Liver (tissue), 9 donors: ENCODE data around the gene JTB. TPM values are rescaled to one million over a fixed set of nuclear protein-coding genes. Genes with fewer than 3 reads are reported as not detected.

ENCODE experiments used
- DNase-seq: peaks from one replicate; pipeline ENCODE4 v3.0.0-alpha.2; 2017; ENCODE audit warnings: low spot score
- H3K27ac ChIP-seq, 2 donors: one replicate each; pipeline ENCODE4 v1.7.0; 2013; ENCODE audit warnings: inconsistent platforms in 2 of 2, low read length in 2 of 2, control low read depth in 1 of 2, low read depth in 1 of 2, mild to moderate bottlenecking in 1 of 2
- H3K27me3 ChIP-seq, 4 donors: one replicate each; pipeline versions ENCODE4 v1.6.1 to v1.7.0; 2013; ENCODE audit warnings: low read length in 3 of 4, inconsistent platforms in 1 of 4, mild to moderate bottlenecking in 1 of 4, moderate library complexity in 1 of 4; ENCODE audit not compliant: control insufficient read depth in 4 of 4, insufficient read depth in 4 of 4
- H3K36me3 ChIP-seq, 4 donors: one replicate each; pipeline versions ENCODE4 v1.6.1 to v1.7.0; 2013; ENCODE audit warnings: low read length in 3 of 4, mild to moderate bottlenecking in 3 of 4, low read depth in 1 of 4, moderate library complexity in 1 of 4; ENCODE audit not compliant: control insufficient read depth in 4 of 4, insufficient read depth in 3 of 4
- H3K4me1 ChIP-seq, 4 donors: one replicate each; pipeline versions ENCODE4 v1.6.1 to v1.7.0; 2013; ENCODE audit warnings: low read length in 3 of 4, mild to moderate bottlenecking in 3 of 4, moderate library complexity in 1 of 4; ENCODE audit not compliant: control insufficient read depth in 4 of 4, insufficient read depth in 4 of 4
- H3K4me3 ChIP-seq, 3 donors: one replicate each; pipeline versions ENCODE4 v1.6.1 to v1.7.0; 2013; ENCODE audit warnings: low read length in 3 of 3, control low read depth in 1 of 3, low read depth in 1 of 3, mild to moderate bottlenecking in 1 of 3
- H3K9ac ChIP-seq, 2 donors: one replicate each; pipeline ENCODE4 v1.7.0; 2013; ENCODE audit warnings: low read length in 2 of 2, mild to moderate bottlenecking in 2 of 2, moderate library complexity in 2 of 2, control low read depth in 1 of 2, low read depth in 1 of 2
- H3K9me3 ChIP-seq, 4 donors: one replicate each; pipeline versions ENCODE4 v1.6.1 to v1.7.0; 2013; ENCODE audit warnings: low read length in 3 of 4; ENCODE audit not compliant: control insufficient read depth in 4 of 4
- EGR1 ChIP-seq, 2 donors: IDR thresholded peaks; 2 replicates each; pipeline ENCODE4 v1.6.1; 2016 to 2018; ENCODE audit warnings: antibody characterized with exemption in 2 of 2, low read depth in 2 of 2
- FOXA1 ChIP-seq: IDR thresholded peaks from 2 replicates; pipeline ENCODE4 v1.6.1; 2016; ENCODE audit warnings: antibody characterized with exemption
- FOXA2 ChIP-seq: IDR thresholded peaks from 2 replicates; pipeline ENCODE4 v1.6.1; 2016; ENCODE audit warnings: antibody characterized with exemption
- GABPA ChIP-seq, 2 donors: IDR thresholded peaks in 1 of 2; conservative IDR thresholded peaks in 1 of 2; 2 replicates each; pipeline ENCODE4 v1.6.1; 2016; ENCODE audit warnings: antibody characterized with exemption in 2 of 2, mild to moderate bottlenecking in 1 of 2, moderate library complexity in 1 of 2
- HNF4A ChIP-seq, 2 donors: conservative IDR thresholded peaks; 2 replicates each; pipeline ENCODE4 v1.6.1; 2016; ENCODE audit warnings: antibody characterized with exemption in 2 of 2, mild to moderate bottlenecking in 2 of 2
- HNF4G ChIP-seq: IDR thresholded peaks from 2 replicates; pipeline ENCODE4 v1.6.1; 2016; ENCODE audit warnings: antibody characterized with exemption
- JUND ChIP-seq, 2 donors: IDR thresholded peaks; 2 replicates each; pipeline ENCODE4 v1.6.1; 2016; ENCODE audit warnings: antibody characterized with exemption in 2 of 2
- NR2F2 ChIP-seq: IDR thresholded peaks from 2 replicates; pipeline ENCODE4 v1.6.1; 2016; ENCODE audit warnings: antibody characterized with exemption
- RAD21 ChIP-seq, 2 donors: IDR thresholded peaks; 2 replicates each; pipeline ENCODE4 v1.6.1; 2016; ENCODE audit warnings: antibody characterized with exemption in 2 of 2, mild to moderate bottlenecking in 2 of 2
- RXRA ChIP-seq, 2 donors: IDR thresholded peaks; 2 replicates each; pipeline ENCODE4 v1.6.1; 2017 to 2018; ENCODE audit warnings: antibody characterized with exemption in 2 of 2, mild to moderate bottlenecking in 1 of 2
- SP1 ChIP-seq: IDR thresholded peaks from 2 replicates; pipeline ENCODE4 v1.6.1; 2018; ENCODE audit warnings: antibody characterized with exemption, mild to moderate bottlenecking
- TAF1 ChIP-seq: conservative IDR thresholded peaks from 2 replicates; pipeline ENCODE4 v1.6.1; 2016; ENCODE audit warnings: antibody characterized with exemption, mild to moderate bottlenecking
- YY1 ChIP-seq: IDR thresholded peaks from 2 replicates; pipeline ENCODE4 v1.6.1; 2016; ENCODE audit warnings: antibody characterized with exemption, mild to moderate bottlenecking
- WGBS: extraction: QIAGEN DNeasy Blood & Tissue Kit; methylation state at CpG from one replicate; pipeline ENCODE4 v1.1.7; 2013; 5-methylcytosine and 5-hydroxymethylcytosine counted together
- polyA plus RNA-seq, 2 donors: library from polyadenylated mRNA; stranded (reverse) in 1 of 2; unstranded in 1 of 2; fragments of 200-250 nt in 1 of 2; fragments of >200 nt in 1 of 2; fragmentation: Nextera tagmentation in 1 of 2; extraction: Ambion mirVana in 1 of 2; gene quantifications; one replicate each; pipeline versions ENCODE4 v1.2.1 to v1.2.3, GENCODE V29; 2013 to 2015
- total RNA-seq, 2 donors: library from RNA; depleted of rRNA; stranded (reverse); fragments of >200 nt; gene quantifications; one replicate each; pipeline ENCODE4 v1.2.3, GENCODE V29; 2014
- TF ChIP-seq, protein P1 (sequence below): IDR thresholded peaks from 2 replicates; pipeline ENCODE4 v1.6.1; 2016; ENCODE audit warnings: antibody characterized with exemption
- TF ChIP-seq, protein P2 (sequence below): fragments of 150-350 bp; IDR thresholded peaks from 2 replicates; pipeline ENCODE4 v1.5.1; 2017; ENCODE audit warnings: improper control_type of control experiment, low read depth, low read length; ENCODE audit not compliant: missing input control
- TF ChIP-seq, protein P3 (sequence below): IDR thresholded peaks from 2 replicates; pipeline ENCODE4 v1.6.1; 2016; ENCODE audit warnings: antibody characterized with exemption
- TF ChIP-seq, protein P4 (sequence below): IDR thresholded peaks from 2 replicates; pipeline ENCODE4 v1.6.1; 2016; ENCODE audit warnings: antibody characterized with exemption, mild to moderate bottlenecking
- TF ChIP-seq, protein P5 (sequence below): IDR thresholded peaks from 2 replicates; pipeline ENCODE4 v1.6.1; 2016; ENCODE audit warnings: antibody characterized with exemption
- donor health status: healthy.
- donor health status: healthy.
- donor health status: healthy.
- donor health status: healthy.
- donor health status: healthy.

The JTB gene
- total and polyA plus RNA-seq, 4 donors: 88.9 to 182 (median 124) TPM

DNA sequence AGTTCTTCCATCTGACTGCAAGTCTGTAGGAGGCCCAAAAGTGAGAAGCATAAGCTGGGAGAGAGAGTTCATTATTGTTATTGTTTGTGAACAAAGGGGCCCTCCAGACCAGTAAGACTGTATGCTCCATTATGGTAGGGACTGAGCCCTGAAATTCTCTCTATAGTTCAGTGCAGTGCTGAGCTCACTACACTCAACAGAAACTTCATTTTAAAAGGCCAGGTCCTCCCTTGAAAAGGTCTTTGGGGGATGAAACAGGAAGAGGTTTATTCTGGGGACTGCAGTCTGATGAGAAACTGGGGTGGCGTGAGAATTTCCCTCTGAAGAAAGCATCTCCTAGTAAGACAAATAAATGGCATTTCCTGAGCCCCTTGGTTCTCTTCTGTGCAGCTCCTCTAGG is 49.2 kb downstream of the JTB start:
- H3K36me3 ChIP-seq: peaks cover 2 to 30% (median 14%) of the 10 kb centered on the region in 4 donors
- no peak for DNase-seq
- H3K4me1 ChIP-seq: peaks cover 5 to 8% (median 6%) of the 10 kb centered on the region in 4 donors
- H3K4me3 ChIP-seq: no peak overlapping the region
- TF ChIP-seq, protein P1, sequence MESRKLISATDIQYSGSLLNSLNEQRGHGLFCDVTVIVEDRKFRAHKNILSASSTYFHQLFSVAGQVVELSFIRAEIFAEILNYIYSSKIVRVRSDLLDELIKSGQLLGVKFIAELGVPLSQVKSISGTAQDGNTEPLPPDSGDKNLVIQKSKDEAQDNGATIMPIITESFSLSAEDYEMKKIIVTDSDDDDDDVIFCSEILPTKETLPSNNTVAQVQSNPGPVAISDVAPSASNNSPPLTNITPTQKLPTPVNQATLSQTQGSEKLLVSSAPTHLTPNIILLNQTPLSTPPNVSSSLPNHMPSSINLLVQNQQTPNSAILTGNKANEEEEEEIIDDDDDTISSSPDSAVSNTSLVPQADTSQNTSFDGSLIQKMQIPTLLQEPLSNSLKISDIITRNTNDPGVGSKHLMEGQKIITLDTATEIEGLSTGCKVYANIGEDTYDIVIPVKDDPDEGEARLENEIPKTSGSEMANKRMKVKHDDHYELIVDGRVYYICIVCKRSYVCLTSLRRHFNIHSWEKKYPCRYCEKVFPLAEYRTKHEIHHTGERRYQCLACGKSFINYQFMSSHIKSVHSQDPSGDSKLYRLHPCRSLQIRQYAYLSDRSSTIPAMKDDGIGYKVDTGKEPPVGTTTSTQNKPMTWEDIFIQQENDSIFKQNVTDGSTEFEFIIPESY: no peak
- no peaks in the 10 kb centered on the region for H3K27me3 ChIP-seq
- no peaks in the 10 kb centered on the region for H3K9me3 ChIP-seq
- WGBS: 85% methylated on average over 1 of the region's 1 CpG
- H3K9ac ChIP-seq: no peak overlapping the region
- H3K27ac ChIP-seq: no peak overlapping the region

DNA sequence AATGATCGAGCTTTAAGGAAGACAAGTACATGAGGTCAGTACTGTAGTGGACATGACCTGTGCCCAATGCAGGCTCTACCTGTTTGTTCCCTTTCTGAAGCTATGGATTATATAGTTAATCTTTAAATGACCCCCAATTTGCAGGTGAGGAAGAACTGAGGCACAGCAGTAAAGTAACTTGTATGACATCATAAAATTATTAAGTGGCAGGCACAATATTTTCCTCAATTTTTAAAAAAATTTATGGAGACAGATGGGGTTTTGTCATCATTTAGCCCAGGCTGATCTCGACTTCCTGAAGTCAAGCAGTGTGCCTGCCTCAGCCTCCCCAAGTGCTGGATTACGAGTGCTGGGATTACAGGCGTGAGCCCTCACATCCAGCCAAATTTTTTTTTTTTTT is 51.1 kb downstream of the JTB start:
- no peak overlapping the region for H3K9ac ChIP-seq
- H3K4me3 ChIP-seq: no peak overlapping the region
- H3K4me1 ChIP-seq: peaks cover 8 to 14% (median 11%) of the 10 kb centered on the region in 4 donors
- no peak for TF ChIP-seq SP1
- TF ChIP-seq JUND (IDR thresholded peaks at IDR 0.05): no peak
- TF ChIP-seq NR2F2: no peak
- no peak for TF ChIP-seq RXRA (IDR thresholded peaks at IDR 0.05)
- no peak for TF ChIP-seq FOXA1
- TF ChIP-seq, protein P2, sequence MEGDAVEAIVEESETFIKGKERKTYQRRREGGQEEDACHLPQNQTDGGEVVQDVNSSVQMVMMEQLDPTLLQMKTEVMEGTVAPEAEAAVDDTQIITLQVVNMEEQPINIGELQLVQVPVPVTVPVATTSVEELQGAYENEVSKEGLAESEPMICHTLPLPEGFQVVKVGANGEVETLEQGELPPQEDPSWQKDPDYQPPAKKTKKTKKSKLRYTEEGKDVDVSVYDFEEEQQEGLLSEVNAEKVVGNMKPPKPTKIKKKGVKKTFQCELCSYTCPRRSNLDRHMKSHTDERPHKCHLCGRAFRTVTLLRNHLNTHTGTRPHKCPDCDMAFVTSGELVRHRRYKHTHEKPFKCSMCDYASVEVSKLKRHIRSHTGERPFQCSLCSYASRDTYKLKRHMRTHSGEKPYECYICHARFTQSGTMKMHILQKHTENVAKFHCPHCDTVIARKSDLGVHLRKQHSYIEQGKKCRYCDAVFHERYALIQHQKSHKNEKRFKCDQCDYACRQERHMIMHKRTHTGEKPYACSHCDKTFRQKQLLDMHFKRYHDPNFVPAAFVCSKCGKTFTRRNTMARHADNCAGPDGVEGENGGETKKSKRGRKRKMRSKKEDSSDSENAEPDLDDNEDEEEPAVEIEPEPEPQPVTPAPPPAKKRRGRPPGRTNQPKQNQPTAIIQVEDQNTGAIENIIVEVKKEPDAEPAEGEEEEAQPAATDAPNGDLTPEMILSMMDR: no peak
- TF ChIP-seq FOXA2: no peak
- no peak for TF ChIP-seq YY1
- TF ChIP-seq HNF4G: no peak
- no peak for TF ChIP-seq RAD21 (IDR thresholded peaks at IDR 0.05)
- TF ChIP-seq GABPA (IDR thresholded peaks at IDR 0.05 in 1 of 2, conservative IDR thresholded peaks at IDR 0.05 in 1 of 2): no peak
- TF ChIP-seq, protein P3, sequence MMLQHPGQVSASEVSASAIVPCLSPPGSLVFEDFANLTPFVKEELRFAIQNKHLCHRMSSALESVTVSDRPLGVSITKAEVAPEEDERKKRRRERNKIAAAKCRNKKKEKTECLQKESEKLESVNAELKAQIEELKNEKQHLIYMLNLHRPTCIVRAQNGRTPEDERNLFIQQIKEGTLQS: no peak
- TF ChIP-seq, protein P4, sequence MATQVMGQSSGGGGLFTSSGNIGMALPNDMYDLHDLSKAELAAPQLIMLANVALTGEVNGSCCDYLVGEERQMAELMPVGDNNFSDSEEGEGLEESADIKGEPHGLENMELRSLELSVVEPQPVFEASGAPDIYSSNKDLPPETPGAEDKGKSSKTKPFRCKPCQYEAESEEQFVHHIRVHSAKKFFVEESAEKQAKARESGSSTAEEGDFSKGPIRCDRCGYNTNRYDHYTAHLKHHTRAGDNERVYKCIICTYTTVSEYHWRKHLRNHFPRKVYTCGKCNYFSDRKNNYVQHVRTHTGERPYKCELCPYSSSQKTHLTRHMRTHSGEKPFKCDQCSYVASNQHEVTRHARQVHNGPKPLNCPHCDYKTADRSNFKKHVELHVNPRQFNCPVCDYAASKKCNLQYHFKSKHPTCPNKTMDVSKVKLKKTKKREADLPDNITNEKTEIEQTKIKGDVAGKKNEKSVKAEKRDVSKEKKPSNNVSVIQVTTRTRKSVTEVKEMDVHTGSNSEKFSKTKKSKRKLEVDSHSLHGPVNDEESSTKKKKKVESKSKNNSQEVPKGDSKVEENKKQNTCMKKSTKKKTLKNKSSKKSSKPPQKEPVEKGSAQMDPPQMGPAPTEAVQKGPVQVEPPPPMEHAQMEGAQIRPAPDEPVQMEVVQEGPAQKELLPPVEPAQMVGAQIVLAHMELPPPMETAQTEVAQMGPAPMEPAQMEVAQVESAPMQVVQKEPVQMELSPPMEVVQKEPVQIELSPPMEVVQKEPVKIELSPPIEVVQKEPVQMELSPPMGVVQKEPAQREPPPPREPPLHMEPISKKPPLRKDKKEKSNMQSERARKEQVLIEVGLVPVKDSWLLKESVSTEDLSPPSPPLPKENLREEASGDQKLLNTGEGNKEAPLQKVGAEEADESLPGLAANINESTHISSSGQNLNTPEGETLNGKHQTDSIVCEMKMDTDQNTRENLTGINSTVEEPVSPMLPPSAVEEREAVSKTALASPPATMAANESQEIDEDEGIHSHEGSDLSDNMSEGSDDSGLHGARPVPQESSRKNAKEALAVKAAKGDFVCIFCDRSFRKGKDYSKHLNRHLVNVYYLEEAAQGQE: no peak
- TF ChIP-seq EGR1 (IDR thresholded peaks at IDR 0.05; ENCODE audit: low read depth in 2 of 2): no peak
- TF ChIP-seq, protein P1: no peak
- TF ChIP-seq, protein P5, sequence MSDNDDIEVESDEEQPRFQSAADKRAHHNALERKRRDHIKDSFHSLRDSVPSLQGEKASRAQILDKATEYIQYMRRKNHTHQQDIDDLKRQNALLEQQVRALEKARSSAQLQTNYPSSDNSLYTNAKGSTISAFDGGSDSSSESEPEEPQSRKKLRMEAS: no peak
- TF ChIP-seq HNF4A (conservative IDR thresholded peaks at IDR 0.05): no peak
- no peak for TF ChIP-seq TAF1
- H3K9me3 ChIP-seq: no peaks in the 10 kb centered on the region
- 86% methylated on average over 4 of the region's 4 CpGs for whole genome bisulfite sequencing
- H3K27me3 ChIP-seq: no peaks in the 10 kb centered on the region
- H3K36me3 ChIP-seq: peaks cover 2 to 16% (median 9%) of the 10 kb centered on the region in 4 donors
- DNase-seq: no peak
- no peak overlapping the region for H3K27ac ChIP-seq
